ENCODE measurements around the gene EP300.

GRCh38 chr22:41099036-41099435 is 6.6 kb downstream of the EP300 start:
- TF ChIP-seq CTCF (IDR thresholded peaks at IDR 0.05): no peak
- no peak for TF ChIP-seq POLR2A (IDR thresholded peaks at IDR 0.05)
